DND-41 (cell line): ENCODE data around the gene LAGE3.

Source experiments
- ATAC-seq: fragments of 200-7000 bp; cut with Tn5 transposase; 3 replicates; pipeline ENCODE4 v1.9.1; 2021; ENCODE audit warnings: low read depth; ENCODE audit not compliant: insufficient read depth
- DNase-seq: peaks from one replicate; pipeline ENCODE4 v3.0.0-alpha.2; 2020
- H2AFZ ChIP-seq: 2 replicates; pipeline ENCODE4 v1.6.0; 2012; ENCODE audit warnings: low read depth, low read length
- H3K27ac ChIP-seq: 2 replicates; pipeline ENCODE4 v1.5.1; 2012; ENCODE audit warnings: low read length, inconsistent platforms
- H3K27me3 ChIP-seq: fragments of 200-600 bp; sonication (generic); 2 replicates; pipeline ENCODE4 v1.6.0; 2012; ENCODE audit warnings: low read length, mild to moderate bottlenecking, inconsistent platforms; ENCODE audit not compliant: insufficient read depth, poor library complexity
- H3K36me3 ChIP-seq: 2 replicates; pipeline ENCODE4 v1.5.1; 2012; ENCODE audit warnings: low read length, inconsistent platforms; ENCODE audit not compliant: insufficient read depth
- H3K4me1 ChIP-seq: 2 replicates; pipeline ENCODE4 v1.5.1; 2012; ENCODE audit warnings: mild to moderate bottlenecking, low read length; ENCODE audit not compliant: insufficient read depth
- H3K4me2 ChIP-seq: 2 replicates; pipeline ENCODE4 v1.6.0; 2012; ENCODE audit warnings: mild to moderate bottlenecking, moderate library complexity, low read length, inconsistent platforms; ENCODE audit not compliant: insufficient read depth
- H3K4me3 ChIP-seq, 2 experiments: fragments of 200-600 bp in 1 of 2; shearing (Covaris generic) in 1 of 2; 2 replicates each; pipeline ENCODE4 v1.5.1; 2012 to 2016; ENCODE audit warnings: inconsistent platforms in 2 of 2, low read length in 2 of 2, mild to moderate bottlenecking in 2 of 2, low read depth in 1 of 2, moderate library complexity in 1 of 2
- H3K79me2 ChIP-seq: 2 replicates; pipeline ENCODE4 v1.6.0; 2012; ENCODE audit warnings: low read length, inconsistent platforms; ENCODE audit not compliant: insufficient read depth
- H3K9ac ChIP-seq: 2 replicates; pipeline ENCODE4 v1.6.0; 2012; ENCODE audit warnings: low read depth, mild to moderate bottlenecking, inconsistent platforms, low read length, moderate library complexity
- H3K9me3 ChIP-seq: 2 replicates; pipeline ENCODE4 v1.5.1; 2012; ENCODE audit warnings: low read length, moderate library complexity, mild to moderate bottlenecking, inconsistent platforms; ENCODE audit not compliant: insufficient read depth, severe bottlenecking
- H4K20me1 ChIP-seq: 2 replicates; pipeline ENCODE4 v1.6.0; 2012; ENCODE audit warnings: low read length; ENCODE audit not compliant: insufficient read depth
- EZH2 ChIP-seq: IDR thresholded peaks from 3 replicates; pipeline ENCODE4 v1.6.1; 2012; ENCODE audit warnings: borderline replicate concordance, low read depth, mild to moderate bottlenecking, moderate library complexity, low read length, inconsistent platforms; ENCODE audit not compliant: severe bottlenecking
- TF ChIP-seq, protein P1 (sequence below): IDR thresholded peaks from 2 replicates; pipeline ENCODE4 v1.5.1; 2012; ENCODE audit warnings: borderline replicate concordance, low read length, moderate library complexity, mild to moderate bottlenecking; ENCODE audit not compliant: poor library complexity, severe bottlenecking; ENCODE audit errors: extremely low read depth

The LAGE3 gene

GRCh38 chrX:154431341-154431740, 47.7 kb downstream of the LAGE3 start:
- Histone ChIP-seq H2AFZ (no peak overlapping the region), H4K20me1 (no peaks in the 10 kb centered on the region), H3K27me3 (no peaks in the 10 kb centered on the region), H3K4me3 (no peak overlapping the region), H3K9me3 (no peaks in the 10 kb centered on the region), H3K9ac (no peak overlapping the region), H3K36me3 (peaks cover 45% of the 10 kb centered on the region), H3K27ac (no peak overlapping the region), H3K4me1 (peaks cover 41% of the 10 kb centered on the region), H3K4me2 (no peak overlapping the region), H3K79me2 (peaks cover 30% of the 10 kb centered on the region)
- ATAC-seq (no peak), DNase-seq (no peak)
- TF ChIP-seq, protein P1, sequence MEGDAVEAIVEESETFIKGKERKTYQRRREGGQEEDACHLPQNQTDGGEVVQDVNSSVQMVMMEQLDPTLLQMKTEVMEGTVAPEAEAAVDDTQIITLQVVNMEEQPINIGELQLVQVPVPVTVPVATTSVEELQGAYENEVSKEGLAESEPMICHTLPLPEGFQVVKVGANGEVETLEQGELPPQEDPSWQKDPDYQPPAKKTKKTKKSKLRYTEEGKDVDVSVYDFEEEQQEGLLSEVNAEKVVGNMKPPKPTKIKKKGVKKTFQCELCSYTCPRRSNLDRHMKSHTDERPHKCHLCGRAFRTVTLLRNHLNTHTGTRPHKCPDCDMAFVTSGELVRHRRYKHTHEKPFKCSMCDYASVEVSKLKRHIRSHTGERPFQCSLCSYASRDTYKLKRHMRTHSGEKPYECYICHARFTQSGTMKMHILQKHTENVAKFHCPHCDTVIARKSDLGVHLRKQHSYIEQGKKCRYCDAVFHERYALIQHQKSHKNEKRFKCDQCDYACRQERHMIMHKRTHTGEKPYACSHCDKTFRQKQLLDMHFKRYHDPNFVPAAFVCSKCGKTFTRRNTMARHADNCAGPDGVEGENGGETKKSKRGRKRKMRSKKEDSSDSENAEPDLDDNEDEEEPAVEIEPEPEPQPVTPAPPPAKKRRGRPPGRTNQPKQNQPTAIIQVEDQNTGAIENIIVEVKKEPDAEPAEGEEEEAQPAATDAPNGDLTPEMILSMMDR: no peak
- no peak for TF ChIP-seq EZH2

DNA sequence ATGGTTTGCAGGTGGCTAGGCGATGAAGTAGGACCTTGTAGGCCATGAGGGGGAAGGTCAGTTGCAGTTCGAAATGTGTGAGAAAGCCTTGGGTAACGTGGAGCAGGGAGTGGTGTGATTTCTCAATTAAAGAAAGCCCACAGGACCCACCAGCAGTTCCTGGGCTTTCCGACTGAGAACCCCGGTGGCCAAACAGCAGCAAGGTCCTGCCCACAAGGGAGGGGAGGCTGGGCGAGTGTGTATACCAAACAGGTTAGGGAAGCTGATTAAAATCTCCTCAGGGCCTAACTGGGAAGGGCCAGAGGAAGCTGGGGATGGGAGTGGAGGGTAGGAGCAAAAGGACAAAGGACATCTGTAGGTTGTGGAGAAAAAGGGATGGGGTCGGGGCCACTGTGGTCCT, 48.2 kb downstream of the LAGE3 start:
- Histone ChIP-seq H2AFZ (no peak overlapping the region), H3K4me1 (peaks cover 38% of the 10 kb centered on the region), H3K4me2 (no peak overlapping the region), H3K36me3 (peaks cover 44% of the 10 kb centered on the region), H3K4me3 (no peak overlapping the region), H3K27ac (no peak overlapping the region), H3K79me2 (peaks cover 30% of the 10 kb centered on the region), H4K20me1 (no peaks in the 10 kb centered on the region), H3K9me3 (no peaks in the 10 kb centered on the region), H3K9ac (no peak overlapping the region), H3K27me3 (no peaks in the 10 kb centered on the region)
- DNase-seq (no peak), ATAC-seq (no peak)
- TF ChIP-seq EZH2: no peak
- TF ChIP-seq, protein P1: no peak

- H4K20me1 ChIP-seq: no peaks in the 10 kb centered on the region
- ATAC-seq (no peak), DNase-seq (no peak)
- no peak overlapping the region; the same call in 1 of the 2 replicates for H3K4me2 ChIP-seq
- no peak overlapping the region for H3K4me3 ChIP-seq
- no peak overlapping the region for H3K9ac ChIP-seq
- peaks cover 39% of the 10 kb centered on the region for H3K36me3 ChIP-seq
- peaks cover 34% of the 10 kb centered on the region for H3K4me1 ChIP-seq
- H3K27me3 ChIP-seq: no peaks in the 10 kb centered on the region
- peaks cover 30% of the 10 kb centered on the region for H3K79me2 ChIP-seq
- TF ChIP-seq EZH2: no peak
- TF ChIP-seq, protein P1: no peak
- H3K9me3 ChIP-seq: no peaks in the 10 kb centered on the region
- no peak overlapping the region for H3K27ac ChIP-seq
- no peak overlapping the region for H2AFZ ChIP-seq
These were observed 48.6 kb downstream of the LAGE3 start for GRCh38 chrX:154430479-154430878.

DNA sequence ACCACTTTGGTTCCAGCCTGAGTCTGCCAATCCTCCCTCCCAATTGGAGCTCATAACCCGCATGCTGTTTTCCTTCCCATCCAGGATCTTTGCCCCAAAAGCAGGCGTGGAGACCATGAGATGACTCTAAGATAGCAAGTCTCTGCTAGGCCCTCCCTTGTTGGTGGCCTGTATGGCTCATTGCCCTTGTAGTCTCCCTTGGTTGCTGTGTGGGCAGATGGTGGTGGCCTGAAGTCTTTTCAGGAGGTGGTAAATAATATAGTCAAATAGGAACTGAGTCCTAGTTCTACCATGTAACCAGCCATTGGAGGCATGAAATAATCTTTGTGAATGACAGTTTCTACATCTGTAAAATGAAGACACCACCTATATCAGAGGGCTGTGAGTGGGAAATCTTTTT, 49.4 kb downstream of the LAGE3 start:
- no peak overlapping the region for H3K27ac ChIP-seq
- no peaks in the 10 kb centered on the region for H3K9me3 ChIP-seq
- TF ChIP-seq EZH2: no peak
- TF ChIP-seq, protein P1: no peak
- peak overlapping the region; percentile 79; the same call in 1 of the 2 replicates for H3K9ac ChIP-seq
- no peak overlapping the region for H2AFZ ChIP-seq
- H3K4me3 ChIP-seq: peak overlapping the region in 1 of 2 experiments; percentile 88; a peak in 2 of 4 replicates
- ATAC-seq (no peak), DNase-seq (no peak)
- peaks cover 34% of the 10 kb centered on the region for H3K4me1 ChIP-seq
- H3K79me2 ChIP-seq: peaks cover 30% of the 10 kb centered on the region
- no peaks in the 10 kb centered on the region for H4K20me1 ChIP-seq
- H3K4me2 ChIP-seq: peak overlapping the region; percentile 86
- no peaks in the 10 kb centered on the region for H3K27me3 ChIP-seq
- peaks cover 32% of the 10 kb centered on the region for H3K36me3 ChIP-seq
